SW480 (cell line): ENCODE data around the gene SLC43A2.
A peak's percentile ranks its signal among the peaks of the same experiment; 100 is the strongest.
"Not testable (repeated sequence)": the region's sequence is repeated elsewhere in the genome, so short reads cannot be mapped to it uniquely, and the experiment has no call there.

ENCODE experiments used
- DNase-seq: peaks from one replicate; pipeline ENCODE4 v3.0.0-alpha.2; 2016; ENCODE audit warnings: low spot score

SLC43A2 gene

GRCh38 chr17:1535737-1536136 is 92.9 kb downstream of the SLC43A2 start:
- no peak for DNase-seq

GRCh38 chr17:1533661-1534325 is 94.8 kb downstream of the SLC43A2 start:
- DNase-seq = no peak

GRCh38 chr17:1532836-1533602 is 95.6 kb downstream of the SLC43A2 start:
- peak; percentile 16 for DNase-seq

- DNase-seq = peak; percentile 73
Measured at GRCh38 chr17:1529863-1530262, 98.8 kb downstream of the SLC43A2 start.

GRCh38 chr17:1526876-1527275 is 101.8 kb downstream of the SLC43A2 start:
- DNase-seq = not testable (repeated sequence)

- DNase-seq = no peak
Measured at GRCh38 chr17:1522626-1523025, 106.0 kb downstream of the SLC43A2 start.

- DNase-seq = no peak
Measured at GRCh38 chr17:1521086-1521640, 107.5 kb downstream of the SLC43A2 start.

GRCh38 chr17:1519678-1520077 is 109.0 kb downstream of the SLC43A2 start:
- DNase-seq = no peak
